HG03460 (cell line): ENCODE data around the gene FHIP1A.

Experiments
- ATAC-seq: cut with Tn5 transposase; IDR thresholded peaks from one replicate; pipeline ENCODE4 v1.9.1; 2021; ENCODE audit not compliant: unreplicated experiment

FHIP1A gene

GRCh38 chr4:151455212-151455611, 46.2 kb downstream of the FHIP1A start:
- no peak for ATAC-seq

- no peak for ATAC-seq
Observed at GRCh38 chr4:151458148-151458547, 49.2 kb downstream of the FHIP1A start.
